Calu3 (cell line): ENCODE data around the gene AMFR. TPM values are rescaled to one million over a fixed set of nuclear protein-coding genes. Genes with fewer than 3 reads are reported as not detected.

ENCODE experiments used
- BruUV-seq: library from RNA; stranded (reverse); fragments of 400-500 nt; replicated peaks from 2 replicates; lab custom pipeline; 2021; lab: Mats Ljungman, UMichigan
- CTCF ChIA-PET: fragments of 300-600 bp; sonication (Branson Sonifier 250); formaldehyde crosslinking; loops from one replicate; lab custom pipeline; 2022; ENCODE audit warnings: antibody characterized with exemption; lab: Charles Lee
- DNase-seq: peaks from one replicate; pipeline ENCODE4 v3.0.0; 2022
- H3K27ac Mint-ChIP-seq: one replicate; pipeline ENCODE4 v1.8.0; 2022; ENCODE audit warnings: mixed read lengths; ENCODE audit not compliant: unreplicated experiment
- H3K27me3 Mint-ChIP-seq: one replicate; pipeline ENCODE4 v1.8.0; 2022; ENCODE audit warnings: mixed read lengths; ENCODE audit not compliant: unreplicated experiment
- H3K36me3 Mint-ChIP-seq: one replicate; pipeline ENCODE4 v1.8.0; 2022; ENCODE audit warnings: mild to moderate bottlenecking, moderate library complexity, mixed read lengths; ENCODE audit not compliant: insufficient read depth, unreplicated experiment
- H3K4me1 Mint-ChIP-seq: one replicate; pipeline ENCODE4 v1.8.0; 2022; ENCODE audit warnings: mild to moderate bottlenecking, low read depth, mixed read lengths; ENCODE audit not compliant: unreplicated experiment
- H3K4me3 Mint-ChIP-seq: one replicate; pipeline ENCODE4 v1.8.0; 2022; ENCODE audit warnings: mild to moderate bottlenecking, low read depth, moderate library complexity, mixed read lengths; ENCODE audit not compliant: unreplicated experiment
- H3K9me3 Mint-ChIP-seq: one replicate; pipeline ENCODE4 v1.8.0; 2022; ENCODE audit warnings: low read depth, mixed read lengths; ENCODE audit not compliant: unreplicated experiment
- CTCF ChIP-seq: fragments of 200-600 bp; IDR thresholded peaks from one replicate; pipeline ENCODE4 v1.8.0; 2022; ENCODE audit warnings: antibody characterized with exemption; ENCODE audit not compliant: unreplicated experiment
- intact Hi-C: fragments of 100-400 bp; cut with micrococcal nuclease; formaldehyde crosslinking; loops from one replicate; pipeline ENCODE4 v1.10.0; 2022; ENCODE audit not compliant: unreplicated experiment
- total RNA-seq: library from RNA; stranded (reverse); gene quantifications from 2 replicates; pipeline ENCODE4 v1.2.3, GENCODE V29; 2022

The AMFR gene
- total RNA-seq, 1 experiment from 2014 or later: 116 TPM

- TF ChIP-seq CTCF: no peak
- Mint-ChIP-seq H3K9me3 (no peaks in the 10 kb centered on the region), H3K4me1 (peaks cover 46% of the 10 kb centered on the region), H3K36me3 (peaks cover 21% of the 10 kb centered on the region), H3K4me3 (peak overlapping the region; percentile 94), H3K27ac (peak overlapping the region; percentile 87), H3K27me3 (no peaks in the 10 kb centered on the region)
- CTCF ChIA-PET: no interaction called here
- intact Hi-C loops: loop anchor here (5.0 kb wide), 1 partner anchor 52 kb away; no protein-coding TSS in a partner anchor
- no TSS peak for BruUV-seq
- peak; percentile 13 for DNase-seq
Observed at GRCh38 chr16:56424404-56424764, 961 bp downstream of the AMFR start.

GRCh38 chr16:56423584-56424403, 1.6 kb downstream of the AMFR start:
- peaks cover 21% of the 10 kb centered on the region for H3K36me3 Mint-ChIP-seq
- no peaks in the 10 kb centered on the region for H3K9me3 Mint-ChIP-seq
- intact Hi-C loops: loop anchor here (5.0 kb wide), 1 partner anchor 51 kb away; no protein-coding TSS in a partner anchor
- CTCF ChIA-PET: no interaction called here
- H3K4me3 Mint-ChIP-seq: peak overlapping the region; percentile 94
- H3K27me3 Mint-ChIP-seq: no peaks in the 10 kb centered on the region
- peak overlapping the region; percentile 87 for H3K27ac Mint-ChIP-seq
- H3K4me1 Mint-ChIP-seq: peaks cover 46% of the 10 kb centered on the region
- no peak for TF ChIP-seq CTCF
- no peak for DNase-seq
- BruUV-seq: TSS peak; percentile 44

GRCh38 chr16:56422896-56423441, 2.4 kb downstream of the AMFR start:
- no peak for DNase-seq
- BruUV-seq: no TSS peak
- Mint-ChIP-seq H3K4me1 (peaks cover 46% of the 10 kb centered on the region), H3K4me3 (peak overlapping the region; percentile 94), H3K9me3 (no peaks in the 10 kb centered on the region), H3K36me3 (peaks cover 21% of the 10 kb centered on the region), H3K27me3 (no peaks in the 10 kb centered on the region), H3K27ac (no peak overlapping the region)
- TF ChIP-seq CTCF: no peak
- CTCF ChIA-PET: no interaction called here
- intact Hi-C loops: loop anchor here (5.0 kb wide), 1 partner anchor 51 kb away; no protein-coding TSS in a partner anchor

GRCh38 chr16:56421976-56422669, 3.2 kb downstream of the AMFR start:
- Mint-ChIP-seq H3K4me1 (peaks cover 46% of the 10 kb centered on the region), H3K36me3 (peaks cover 21% of the 10 kb centered on the region), H3K4me3 (peak overlapping the region; percentile 31), H3K9me3 (no peaks in the 10 kb centered on the region), H3K27me3 (no peaks in the 10 kb centered on the region), H3K27ac (peak overlapping the region; percentile 37)
- no peak for TF ChIP-seq CTCF
- no TSS peak for BruUV-seq
- intact Hi-C loops: loop anchor here (5.0 kb wide), 1 partner anchor 50 kb away; no protein-coding TSS in a partner anchor
- CTCF ChIA-PET: no interaction called here
- DNase-seq: no peak
